Eye (tissue), 1 donor: ENCODE results near the gene CNBD2.
A peak's percentile ranks its signal among the peaks of the same experiment; 100 is the strongest.
"Not testable (repeated sequence)": the region's sequence is repeated elsewhere in the genome, so short reads cannot be mapped to it uniquely, and the experiment has no call there.

Experiments
- DNase-seq: peaks from one replicate; pipeline ENCODE4 v3.0.0-alpha.2; 2015

The CNBD2 gene

DNA sequence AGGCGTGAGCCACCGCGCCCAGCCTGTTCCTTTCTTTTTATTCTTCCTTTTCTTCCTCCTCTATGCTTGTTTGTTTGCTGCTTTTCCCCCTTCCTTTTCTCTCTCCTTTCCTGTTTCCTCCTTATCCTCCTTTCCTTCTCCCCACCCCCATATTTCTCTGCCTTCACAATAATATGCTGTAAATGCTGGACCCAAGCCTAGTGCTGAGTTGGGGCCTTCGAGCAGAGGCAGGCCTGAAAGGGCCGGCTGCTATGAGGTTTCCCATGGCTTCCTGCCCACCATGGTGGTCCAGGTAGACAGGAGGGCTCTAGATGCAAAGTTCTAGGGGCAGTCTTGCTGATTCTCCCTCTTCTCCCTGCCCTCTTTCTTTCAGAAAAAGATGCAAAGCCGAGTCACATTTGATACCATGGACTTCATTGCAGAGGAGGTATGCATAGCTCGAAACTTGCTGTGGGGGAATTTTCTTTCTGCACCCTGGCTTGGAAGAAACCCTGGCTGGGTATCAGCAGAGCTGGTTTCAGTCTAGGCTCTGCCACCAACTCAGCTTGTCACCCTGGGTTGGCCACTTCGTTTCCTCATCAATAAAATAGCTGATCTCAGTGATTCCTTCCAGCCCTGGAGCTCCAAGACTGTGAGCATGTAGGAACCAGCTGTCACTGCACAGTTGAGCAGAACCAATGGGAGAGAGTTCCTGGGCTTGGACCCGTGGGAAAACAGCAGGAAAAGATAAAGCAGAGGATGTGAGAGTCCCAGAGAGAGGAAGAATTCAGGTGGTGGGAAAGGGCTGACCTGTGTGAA, 7.4 kb downstream of the CNBD2 start:
- no peak for DNase-seq

DNA sequence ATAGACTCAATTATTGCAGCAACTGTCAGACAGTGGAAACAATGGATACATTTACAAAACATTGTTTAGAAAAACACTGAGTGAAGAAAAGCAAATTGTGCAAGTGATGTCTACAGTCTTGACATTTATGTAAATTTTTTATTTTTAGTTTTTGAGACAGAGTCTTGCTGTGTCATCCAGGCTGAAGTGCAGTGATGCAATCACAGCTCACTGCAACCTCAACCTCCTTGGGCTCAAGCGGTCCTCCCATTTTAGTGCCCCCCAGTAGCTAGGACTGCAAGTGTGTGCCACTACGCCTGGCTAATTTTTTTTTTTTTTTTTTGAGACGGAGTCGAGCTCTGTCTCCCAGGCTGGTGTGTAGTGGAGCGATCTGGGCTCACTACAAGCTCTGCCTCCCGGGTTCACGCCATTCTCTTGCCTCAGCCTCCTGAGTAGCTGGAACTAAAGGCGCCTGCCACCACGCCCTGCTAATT, 9.7 kb downstream of the CNBD2 start:
- DNase-seq: no peak

DNA sequence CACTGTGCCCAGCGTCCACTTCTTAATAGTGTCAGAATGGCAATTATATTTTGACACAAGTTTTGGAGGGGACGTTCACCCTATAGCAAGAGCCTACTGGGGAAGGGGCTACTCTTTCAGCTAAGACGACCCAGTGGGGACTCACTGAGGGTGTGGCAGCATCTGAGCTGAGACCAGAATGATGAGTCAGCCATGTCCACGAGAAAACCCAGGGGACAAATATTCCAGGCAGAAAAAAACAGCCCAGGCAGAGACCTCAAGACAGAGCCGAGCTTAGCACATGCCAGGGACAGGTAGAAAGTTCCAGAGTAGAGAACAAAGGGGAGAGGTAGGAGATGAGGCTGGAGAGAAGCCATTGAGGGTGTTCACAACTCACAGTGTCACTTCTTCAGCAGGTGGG, 11.2 kb downstream of the CNBD2 start:
- no peak for DNase-seq

DNA sequence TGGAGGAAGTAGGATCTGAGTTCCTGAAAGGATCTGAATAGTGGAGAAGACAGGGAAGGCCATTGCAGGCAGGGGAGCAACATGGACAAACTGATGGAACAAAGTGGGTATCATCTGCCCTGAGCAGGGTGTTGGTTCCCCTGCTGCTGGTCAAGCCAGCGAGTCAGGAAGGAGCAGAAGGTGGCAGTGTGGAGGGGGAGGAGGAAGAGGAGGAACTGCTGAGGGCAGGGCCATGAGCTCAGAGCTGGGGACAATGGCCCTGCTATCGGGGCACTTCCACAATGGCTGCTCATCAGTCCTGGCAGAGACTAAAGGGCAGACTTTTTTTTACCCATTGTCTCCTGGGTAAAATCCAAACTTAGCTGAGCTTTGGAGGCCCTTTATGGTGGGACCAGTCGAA, 13.6 kb downstream of the CNBD2 start:
- no peak for DNase-seq

DNA sequence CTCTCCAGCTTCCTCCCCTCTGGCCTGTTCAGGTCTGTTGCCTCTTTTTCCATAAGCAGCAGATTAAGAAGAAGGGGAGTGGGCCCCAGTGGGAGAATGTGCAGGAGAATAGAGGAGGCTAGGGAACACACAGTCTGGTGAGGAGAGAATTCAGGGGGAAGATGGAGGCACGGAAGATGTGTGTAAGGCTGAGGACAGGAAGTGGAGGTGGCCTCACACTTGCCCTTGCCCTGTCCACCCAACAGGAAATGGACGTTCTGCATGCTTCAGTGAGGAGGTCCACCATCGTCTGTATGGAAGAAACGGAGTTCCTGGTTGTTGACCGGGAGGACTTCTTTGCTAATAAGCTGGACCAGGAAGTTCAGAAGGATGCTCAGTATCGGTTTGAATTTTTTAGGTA, 16.0 kb downstream of the CNBD2 start:
- DNase-seq: no peak

DNA sequence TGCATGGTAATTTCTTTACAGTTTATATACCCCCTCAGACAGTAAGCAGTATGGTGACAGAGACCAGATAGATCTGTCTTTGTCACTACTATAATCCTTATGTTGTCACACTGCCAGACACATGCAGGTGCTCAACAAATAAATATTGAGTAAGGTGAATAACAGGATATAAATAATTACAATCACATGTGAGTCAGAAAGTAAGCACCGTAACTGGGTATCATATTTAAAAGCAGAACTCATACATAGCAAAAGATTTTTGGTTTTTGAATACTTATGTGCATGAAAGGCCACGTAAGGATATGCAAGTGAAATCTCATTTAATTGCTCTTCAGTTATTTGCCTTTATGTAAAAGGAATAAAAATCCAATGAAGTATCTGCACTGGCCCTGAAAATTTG, 17.4 kb downstream of the CNBD2 start:
- no peak for DNase-seq

DNA sequence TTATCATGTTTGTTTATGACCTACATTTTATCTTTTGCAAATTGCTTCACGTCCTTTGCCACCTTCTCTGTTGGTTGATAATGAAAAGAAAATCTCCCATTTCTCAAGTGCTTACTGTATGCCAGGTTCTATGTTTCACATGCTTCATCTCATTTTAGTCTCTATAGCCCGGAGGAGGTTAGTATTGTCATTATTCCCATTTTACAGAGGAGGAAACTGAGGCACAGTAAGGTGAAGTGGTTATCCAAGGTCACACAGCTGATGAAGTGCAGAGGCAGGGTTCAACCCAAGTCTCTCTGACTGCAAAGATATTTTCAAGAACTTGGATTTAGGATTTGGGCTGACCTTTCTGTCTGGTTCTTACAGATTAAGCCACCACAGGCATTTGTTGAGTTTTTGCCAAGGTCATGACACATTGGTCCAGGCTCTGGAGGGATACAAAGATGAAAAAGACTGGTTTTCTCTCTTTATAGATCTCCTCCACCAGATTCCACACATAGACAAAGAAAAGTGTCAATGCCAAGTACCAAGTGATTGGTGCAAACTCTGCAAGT, 20.6 kb downstream of the CNBD2 start:
- DNase-seq: no peak

DNA sequence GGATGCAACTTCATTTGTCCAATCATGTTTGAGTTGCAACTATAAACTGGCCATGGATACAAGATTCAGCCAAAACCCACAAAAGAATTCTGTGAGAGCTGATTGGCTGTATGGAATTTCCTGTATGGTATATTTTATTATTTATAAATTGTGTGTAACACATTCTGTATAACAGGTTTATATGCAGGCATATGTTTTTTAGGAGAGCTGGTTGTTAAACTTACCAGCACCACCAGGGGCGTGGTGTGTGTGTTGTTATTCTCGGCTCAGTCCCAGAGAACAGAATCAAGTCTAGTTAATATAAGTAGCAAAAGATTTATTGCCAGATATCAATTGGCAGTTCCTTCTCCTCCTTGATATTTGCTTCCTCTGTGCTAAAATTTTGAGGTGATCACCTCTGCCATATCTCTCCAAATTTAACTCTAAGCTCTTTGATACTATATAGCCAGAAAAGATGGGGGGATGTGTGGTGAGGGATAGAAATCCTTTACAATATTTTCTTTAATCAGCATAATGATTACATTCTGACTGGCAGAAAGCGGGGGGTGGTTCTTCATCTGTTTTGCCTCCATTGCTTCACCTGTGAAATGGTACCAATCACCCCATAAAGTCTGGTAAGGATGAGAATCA, 22.9 kb downstream of the CNBD2 start:
- peak; percentile 24 for DNase-seq

DNA sequence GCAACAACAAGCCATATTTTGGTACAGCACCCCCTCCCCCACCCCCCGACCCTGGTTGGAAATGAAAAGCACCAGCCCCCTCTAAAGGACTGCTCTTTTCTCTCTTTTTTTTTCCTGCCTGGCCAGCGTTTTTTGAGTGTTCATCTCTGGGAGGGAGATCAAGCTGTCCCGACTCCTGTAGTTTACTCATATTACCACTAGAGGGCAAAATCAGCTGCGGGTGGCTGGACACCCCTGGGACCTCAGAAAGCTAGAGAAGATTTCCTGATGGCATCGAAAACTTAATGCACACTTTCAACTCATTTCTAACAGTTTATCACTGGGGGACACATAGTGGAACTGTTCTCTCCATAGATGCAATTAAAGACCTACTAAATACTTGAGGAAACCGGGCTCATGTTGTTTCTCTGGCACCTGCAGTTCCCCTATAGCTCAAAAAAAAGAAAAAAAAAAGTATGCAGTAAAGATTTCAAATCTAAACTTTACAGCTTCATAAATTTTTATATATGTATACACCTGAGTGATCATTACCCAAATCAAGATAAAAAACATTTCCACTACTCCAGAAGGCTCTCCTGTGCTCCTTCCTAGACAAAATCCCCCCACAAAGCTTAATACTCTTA, 24.4 kb downstream of the CNBD2 start:
- peak; percentile 89 for DNase-seq

DNA sequence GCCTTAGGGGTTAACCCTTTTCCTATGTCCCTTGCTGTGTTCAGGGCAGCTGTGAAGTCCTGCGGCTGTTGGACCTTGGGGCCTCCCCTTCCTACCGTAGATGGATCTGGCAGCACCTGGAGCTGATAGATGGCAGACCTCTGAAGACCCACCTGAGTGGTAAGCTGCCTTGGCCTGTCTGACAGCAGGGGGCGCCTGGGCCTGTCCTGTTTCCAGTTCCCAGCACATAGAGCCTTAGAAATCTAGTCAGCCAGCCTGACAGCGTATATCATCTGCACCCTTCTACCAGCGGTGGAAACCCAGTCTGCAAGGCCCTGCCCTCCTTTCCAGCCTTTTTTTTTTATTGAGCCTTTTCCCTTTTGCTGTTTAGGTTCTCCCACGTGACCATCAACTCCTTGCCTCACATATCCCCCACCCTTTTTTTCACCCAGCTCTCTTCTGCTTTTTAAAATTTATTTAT, 26.6 kb downstream of the CNBD2 start:
- peak; percentile 90 for DNase-seq

DNA sequence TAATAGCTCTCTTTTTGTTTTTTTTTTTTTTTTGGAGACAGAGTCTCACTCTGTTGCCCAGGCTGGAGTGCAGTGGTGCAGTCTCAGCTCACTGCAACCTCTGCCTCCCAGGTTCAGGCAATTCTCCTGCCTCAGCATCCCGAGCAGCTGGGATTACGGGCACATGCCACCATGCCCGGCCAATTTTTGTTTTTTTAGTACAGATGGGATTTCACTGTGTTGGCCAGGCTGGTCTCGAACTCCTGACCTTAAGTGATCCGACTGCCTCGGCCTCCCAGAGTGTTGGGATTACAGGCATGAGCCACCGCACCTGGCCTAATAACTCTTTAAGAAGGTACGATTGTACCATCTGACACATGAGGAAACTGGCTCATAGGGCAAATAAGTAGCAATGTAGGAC, 28.1 kb downstream of the CNBD2 start:
- not testable (repeated sequence) for DNase-seq

DNA sequence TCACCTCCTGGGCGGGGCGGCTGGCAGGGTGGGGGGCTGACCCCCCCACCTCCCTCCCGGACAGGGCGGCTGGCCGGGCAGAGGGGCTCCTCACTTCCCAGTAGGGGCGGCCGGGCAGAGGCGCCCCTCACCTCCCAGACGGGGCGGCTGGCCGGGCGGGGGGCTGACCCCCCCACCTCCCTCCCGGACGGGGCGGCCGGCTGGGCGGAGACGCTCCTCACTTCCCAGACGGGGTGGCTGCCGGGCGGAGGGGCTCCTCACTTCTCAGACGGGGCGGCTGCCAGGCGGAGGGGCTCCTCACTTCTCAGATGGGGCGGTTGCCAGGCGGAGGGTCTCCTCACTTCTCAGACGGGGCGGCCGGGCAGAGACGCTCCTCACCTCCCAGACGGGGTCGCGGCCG, 32.9 kb downstream of the CNBD2 start:
- DNase-seq: not testable (repeated sequence)

DNA sequence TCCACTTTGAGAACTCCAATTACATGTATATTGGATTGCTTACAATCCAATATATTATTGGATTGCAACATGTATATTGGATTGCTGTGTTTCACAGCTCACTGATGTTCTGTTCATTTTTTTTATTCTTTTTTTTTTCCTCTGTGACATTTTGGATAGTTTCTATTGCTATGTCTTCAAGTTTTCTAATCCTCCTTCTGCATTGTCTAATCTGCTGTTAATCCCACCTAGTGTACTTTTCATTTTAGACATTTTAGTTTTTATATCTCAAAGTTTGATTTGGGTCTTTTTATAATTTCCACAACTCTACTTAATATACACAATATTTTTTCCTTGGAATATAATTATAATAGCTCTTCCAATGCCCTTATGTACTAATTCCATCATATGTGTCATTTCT, 34.5 kb downstream of the CNBD2 start:
- DNase-seq: no peak

DNA sequence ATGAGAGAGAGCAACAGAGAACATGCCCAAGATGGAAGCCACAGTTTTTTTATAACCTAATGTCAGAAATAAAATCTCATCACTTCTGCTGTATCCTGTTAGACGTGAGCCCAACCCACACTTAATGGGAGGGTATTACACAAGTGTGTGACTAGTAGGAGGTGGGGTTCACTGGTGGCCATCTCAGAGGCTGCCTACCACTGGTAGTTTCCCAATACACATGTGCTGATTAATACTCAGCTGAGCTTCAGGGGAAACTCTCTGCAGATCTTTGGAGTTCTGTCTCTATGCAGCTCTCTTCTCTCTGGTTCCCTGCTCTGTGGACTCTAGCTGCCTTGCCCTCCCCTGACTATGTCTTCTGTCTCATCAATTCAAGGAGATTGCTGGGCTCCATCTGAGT, 35.7 kb downstream of the CNBD2 start:
- DNase-seq: no peak

DNA sequence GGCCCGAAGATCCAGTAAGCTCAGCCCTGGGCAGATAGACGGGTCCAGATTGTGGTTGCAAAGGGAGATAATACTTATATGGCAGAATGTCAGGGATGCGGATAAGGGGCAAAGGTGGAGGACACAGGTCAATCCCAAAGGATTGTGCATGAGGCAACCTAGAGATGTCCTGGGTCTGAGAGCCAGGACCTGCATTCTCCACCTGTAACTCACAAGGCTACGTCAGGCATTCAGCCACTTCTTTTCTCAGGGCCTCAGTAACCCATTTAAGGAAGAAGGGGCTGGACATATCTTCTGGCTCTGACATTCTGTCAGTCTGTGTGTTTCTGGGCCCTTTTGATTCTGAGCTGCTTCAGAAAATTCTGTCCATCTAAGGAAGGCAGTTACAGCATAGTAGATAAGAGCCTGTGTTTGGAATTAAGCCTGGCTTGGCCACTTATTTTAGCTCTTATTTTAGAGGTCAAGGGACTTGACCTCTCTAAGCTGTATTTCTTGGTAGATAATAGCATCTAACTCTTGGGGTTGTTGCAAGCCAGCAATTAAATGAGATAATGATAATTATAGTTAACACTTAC, 40.2 kb downstream of the CNBD2 start:
- DNase-seq: no peak

DNA sequence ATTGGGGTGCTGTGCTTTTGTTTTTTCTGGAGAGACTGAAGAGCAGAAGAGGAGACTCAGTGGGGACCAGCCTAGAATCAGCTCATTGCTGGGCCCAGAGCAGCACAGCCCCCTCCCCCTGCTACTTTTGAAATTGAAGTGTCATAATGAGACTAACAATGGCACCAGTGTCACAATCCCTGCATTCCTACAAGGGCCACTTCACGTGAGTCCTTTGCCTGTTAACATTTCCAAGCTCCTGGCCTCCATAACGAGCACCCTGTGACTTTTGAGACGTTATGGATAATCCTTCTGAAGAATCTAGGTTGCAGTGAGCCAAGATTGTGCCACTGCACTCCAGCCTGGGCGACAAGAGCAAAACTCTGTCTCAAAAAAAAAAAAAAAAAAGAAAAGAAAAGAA, 41.7 kb downstream of the CNBD2 start:
- DNase-seq: peak; percentile 54

DNA sequence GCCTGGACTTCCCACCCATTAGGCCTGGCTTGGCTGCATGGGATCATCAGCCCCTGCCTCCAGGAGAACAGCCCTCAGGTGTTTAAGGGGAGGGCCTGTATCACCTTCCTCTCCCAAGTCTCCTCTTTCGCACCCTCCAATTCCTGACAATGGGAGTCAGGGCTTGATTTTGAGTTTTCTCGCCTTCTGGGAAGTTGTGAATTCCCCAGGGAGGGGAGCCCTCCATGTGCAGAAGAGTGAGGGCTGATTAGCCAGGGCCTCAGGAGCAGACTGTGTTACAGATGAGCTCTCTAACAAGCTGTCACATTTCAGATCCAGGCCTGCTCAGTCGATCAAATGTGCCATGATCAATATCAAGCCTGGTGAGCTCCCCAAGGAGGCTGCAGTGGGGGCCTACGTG, 42.4 kb downstream of the CNBD2 start:
- DNase-seq: peak; percentile 60

DNA sequence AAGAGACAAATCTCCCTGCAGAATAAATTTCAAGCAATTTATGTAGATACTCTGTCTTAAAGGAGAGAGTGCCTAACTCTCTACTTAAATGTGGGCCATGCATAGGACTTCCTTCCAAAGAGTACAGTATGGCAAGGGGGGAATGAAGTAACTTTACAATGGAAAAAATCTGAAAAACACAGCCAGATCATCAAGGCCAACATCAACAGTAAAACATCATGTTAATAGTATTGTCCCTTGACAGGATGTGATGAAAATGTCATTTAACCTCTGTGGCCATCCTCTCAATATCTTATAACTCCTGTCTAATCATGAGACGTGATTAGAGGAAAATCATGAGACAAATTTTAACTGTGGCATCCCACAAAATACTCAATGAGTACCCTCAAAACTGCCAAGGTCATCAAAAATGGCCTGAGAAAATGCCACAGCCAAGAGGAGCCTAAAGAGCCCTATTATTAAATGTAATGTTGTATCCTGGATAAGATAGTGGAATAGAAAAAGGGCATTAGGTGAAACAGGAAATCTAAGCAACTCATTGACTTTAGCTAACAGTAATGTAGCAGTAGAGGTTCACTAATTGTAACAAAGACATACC, 47.5 kb downstream of the CNBD2 start:
- DNase-seq: no peak

DNA sequence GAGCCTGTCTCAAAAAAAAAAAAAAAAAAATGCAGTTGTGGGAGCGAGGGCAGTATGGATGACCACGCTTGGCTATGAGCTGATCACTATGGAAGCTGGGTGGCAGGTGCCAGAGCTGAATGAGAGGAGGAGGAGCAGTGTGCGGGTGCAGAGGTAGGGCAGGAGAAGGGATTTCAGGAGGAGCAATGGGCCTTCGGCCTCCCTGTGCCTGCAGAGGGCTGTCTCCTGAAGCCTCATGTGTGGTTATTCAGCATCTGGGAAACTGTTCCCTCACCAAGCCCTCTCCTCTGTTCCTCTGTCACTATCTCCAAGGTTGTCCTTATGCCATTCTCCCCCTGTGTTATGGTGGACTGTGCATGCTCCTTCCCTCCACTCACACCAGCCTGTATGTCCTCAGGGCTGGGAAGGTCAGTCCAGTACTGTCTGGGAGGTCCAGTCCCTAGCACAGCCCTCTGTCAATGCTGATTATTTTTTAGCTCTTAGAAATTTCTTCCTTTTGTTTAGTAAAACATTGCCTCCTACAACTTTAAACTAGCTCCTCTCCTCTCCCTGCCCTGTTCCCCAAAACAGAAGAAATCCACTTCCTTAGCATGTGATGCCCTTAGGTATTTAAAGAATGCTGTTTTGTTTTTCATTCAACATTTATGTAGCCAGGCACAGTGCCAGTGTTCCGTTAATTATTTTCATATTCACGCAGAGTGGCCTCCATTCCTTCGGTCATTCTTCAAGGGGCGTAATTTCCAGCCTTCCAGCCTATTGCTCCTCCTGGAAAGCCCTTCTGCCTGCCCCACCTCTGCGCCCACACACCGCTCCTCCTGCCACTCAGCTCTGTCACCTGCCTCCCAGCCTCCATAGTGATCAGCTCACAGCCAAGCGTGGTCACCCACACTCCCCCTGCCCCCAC, 48.9 kb downstream of the CNBD2 start:
- DNase-seq: peak; percentile 86

DNA sequence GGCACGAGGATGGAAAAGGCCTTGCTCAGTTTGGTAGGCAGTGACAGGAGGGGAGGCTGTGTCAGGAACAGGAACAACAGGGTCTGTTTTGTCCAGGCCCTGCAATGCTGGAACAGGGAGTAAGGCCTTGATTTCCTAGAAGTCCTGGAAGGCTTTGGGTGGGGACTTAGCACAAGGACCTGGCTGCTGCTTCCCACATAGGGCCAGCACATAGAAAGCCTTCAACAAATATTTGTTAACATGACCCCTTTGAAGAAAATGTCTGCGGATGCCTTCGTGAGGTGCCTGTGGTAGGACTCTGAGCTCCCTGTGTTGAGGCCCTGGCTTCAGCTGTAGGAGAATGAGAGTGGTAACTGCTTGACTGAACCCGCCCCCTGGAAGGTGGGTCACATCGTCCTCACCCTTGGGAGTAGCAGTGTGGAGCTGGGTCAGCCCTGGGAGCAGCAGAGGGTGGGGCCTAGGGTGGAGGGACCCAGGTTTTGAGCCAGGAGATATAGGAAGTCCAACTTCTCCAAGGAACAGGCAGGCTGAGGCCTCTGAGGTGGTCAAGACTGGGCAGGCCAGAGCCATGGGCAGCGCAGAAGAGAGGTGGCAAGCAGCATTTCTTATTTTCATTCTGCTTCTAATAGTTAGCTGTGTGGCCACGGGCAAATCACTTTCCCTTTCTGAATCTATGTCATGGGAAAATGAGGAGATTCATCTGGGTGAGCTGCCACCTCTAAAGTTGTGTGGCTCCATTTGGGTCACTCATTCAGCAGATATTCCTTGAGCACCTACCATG, 50.0 kb downstream of the CNBD2 start:
- DNase-seq: no peak

DNA sequence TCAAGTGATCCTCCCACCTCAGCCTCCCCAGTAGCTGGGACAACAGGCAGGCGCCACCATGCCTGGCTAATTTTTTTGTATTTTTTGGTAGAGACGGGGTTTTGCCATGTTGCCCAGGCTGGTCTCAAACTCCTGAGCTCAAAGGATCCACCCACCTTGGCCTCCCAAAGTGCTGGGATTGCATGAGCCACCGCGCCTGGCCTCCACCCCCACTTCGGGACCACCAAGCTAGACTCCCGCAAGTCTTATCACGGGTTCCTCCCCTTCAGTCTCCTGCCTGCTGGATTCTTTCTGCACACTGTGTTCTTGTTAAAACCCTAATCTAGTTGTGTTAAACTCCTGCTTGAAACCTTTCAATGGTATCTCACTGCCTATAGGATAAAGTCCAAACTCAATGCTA, 57.7 kb downstream of the CNBD2 start:
- not testable (repeated sequence) for DNase-seq
